ENCODE results near the gene SPEM3. TPM values are rescaled to one million over a fixed set of nuclear protein-coding genes. Genes with fewer than 3 reads are reported as not detected.

The SPEM3 gene
- total RNA-seq, 2 experiments from 2014 or later: not detected

DNA sequence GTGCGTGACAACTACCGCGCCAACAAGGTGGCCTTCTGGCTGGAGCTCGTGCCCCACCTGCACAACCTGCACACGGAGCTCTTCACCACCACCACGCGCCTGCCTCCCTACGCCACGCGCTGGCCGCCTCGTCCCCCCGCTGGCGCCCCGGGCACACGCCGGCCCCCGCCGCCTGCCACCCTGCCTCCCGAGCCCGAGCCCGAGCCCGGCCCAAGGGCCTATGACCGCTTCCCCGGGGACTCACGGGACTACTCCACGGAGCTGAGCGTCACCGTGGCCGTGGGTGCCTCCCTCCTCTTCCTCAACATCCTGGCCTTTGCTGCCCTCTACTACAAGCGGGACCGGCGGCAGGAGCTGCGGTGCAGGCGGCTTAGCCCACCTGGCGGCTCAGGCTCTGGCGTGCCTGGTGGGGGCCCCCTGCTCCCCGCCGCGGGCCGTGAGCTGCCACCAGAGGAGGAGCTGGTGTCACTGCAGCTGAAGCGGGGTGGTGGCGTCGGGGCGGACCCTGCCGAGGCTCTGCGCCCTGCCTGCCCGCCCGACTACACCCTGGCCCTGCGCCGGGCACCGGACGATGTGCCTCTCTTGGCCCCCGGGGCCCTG is 11.5 kb upstream of the SPEM3 start:
- Mint-ChIP-seq H3K27me3 (no peaks in the 10 kb centered on the region), H3K36me3 (ENCODE audit: low read depth) (no peaks in the 10 kb centered on the region), H3K4me1 (no peaks in the 10 kb centered on the region), H3K27ac (no peak overlapping the region), H3K4me3 (no peak overlapping the region), H3K9me3 (no peaks in the 10 kb centered on the region)
- no peak for DNase-seq
- POLR2A ChIA-PET: interaction anchor here (0.6 kb wide), 1 partner anchor 54 kb away, joined by 5 read pairs; no protein-coding TSS in a partner anchor
- CTCF ChIA-PET: interaction anchor here (1.5 kb wide), 1 partner anchor 143 kb away, joined by 4 read pairs; no protein-coding TSS in a partner anchor

DNA sequence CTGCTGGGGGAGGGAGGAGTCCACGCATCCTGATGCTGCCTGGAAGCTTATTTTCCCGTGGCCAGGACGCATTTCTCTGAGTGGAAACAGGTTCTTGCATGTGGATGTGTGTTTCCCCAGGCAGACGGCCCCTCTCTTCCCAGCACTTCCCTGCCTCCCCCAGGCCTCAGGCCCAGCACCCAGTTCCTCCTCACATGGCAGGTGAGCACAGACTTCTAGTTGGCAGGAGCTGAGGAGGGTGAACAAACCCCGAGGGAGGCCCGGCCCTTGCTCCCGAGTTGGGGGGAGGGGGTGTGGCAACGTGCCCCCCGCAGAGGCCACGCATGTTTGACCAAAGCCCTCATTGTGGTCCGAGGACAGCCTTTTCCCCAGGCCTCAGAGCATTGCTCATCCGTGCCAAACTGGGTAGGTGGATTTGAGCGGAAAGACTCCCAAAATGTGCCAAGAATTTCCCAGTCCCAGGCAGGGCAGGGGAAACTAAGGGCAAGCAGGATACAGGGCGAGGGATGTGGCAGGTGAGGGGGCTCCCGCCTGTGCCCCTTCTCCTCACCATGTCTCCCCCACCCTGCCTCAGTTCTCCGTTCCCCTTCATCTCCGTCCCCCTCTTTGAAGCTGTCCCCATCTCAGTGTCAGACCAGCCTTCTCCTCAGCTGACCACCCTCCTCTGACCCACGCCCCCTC is 10.0 kb upstream of the SPEM3 start:
- ChIA-PET POLR2A (no interaction called here), CTCF (interaction anchor here (1.7 kb wide), 1 partner anchor 12 kb away, joined by 3 read pairs; no protein-coding TSS in a partner anchor)
- no peak overlapping the region for H3K27ac Mint-ChIP-seq
- no peaks in the 10 kb centered on the region for H3K9me3 Mint-ChIP-seq
- no peaks in the 10 kb centered on the region for H3K4me1 Mint-ChIP-seq
- no peak overlapping the region for H3K4me3 Mint-ChIP-seq
- DNase-seq: no peak
- no peaks in the 10 kb centered on the region for H3K27me3 Mint-ChIP-seq
- H3K36me3 Mint-ChIP-seq (ENCODE audit: low read depth): no peaks in the 10 kb centered on the region

DNA sequence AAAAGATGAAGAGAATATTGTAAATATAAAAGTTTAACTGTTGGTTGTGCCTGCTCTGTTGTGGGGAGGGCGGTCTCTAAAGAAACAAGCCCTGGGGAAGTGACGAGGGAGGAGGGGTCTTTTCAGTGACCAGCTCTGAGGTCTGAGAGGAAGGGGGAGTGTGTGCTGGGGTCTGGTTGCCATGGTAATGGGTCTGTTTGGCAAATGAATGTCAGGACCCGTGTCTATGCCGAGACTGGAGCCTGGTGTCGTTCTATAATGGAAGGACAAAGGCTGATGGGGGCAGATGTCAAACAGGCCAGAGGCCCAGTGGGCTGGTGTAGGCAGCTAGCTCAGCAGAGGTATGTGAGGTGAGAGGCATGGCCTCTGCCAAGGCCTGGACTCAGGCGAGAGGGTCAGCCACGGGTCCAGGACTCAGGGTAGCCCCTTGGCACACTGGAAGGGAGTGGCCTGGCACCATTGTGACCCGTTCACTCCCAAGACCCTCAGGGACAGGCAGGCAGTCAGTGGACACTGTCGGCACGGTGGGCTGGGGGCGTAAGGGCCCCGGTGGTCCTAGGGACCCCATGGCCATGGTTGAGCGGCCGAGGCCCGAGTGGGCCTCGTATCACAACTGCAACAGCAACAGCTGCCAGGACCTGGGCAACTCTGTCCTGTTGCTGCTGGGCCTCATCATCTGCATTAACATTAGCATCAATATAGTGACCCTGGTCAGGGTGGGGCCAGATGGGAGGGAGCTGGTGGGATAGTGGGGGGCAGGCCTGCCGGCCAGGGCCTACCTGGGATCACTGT is 8.6 kb upstream of the SPEM3 start, which contains the start of gene SPEM1:
TSS of gene SPEM1 (plus strand) at position 506 of the 792 bp plus-strand sequence. CDS start at position 567, 61 bp downstream.
- H3K4me3 Mint-ChIP-seq: no peak within 1 kb of the TSS
- no peaks in the 10 kb centered on the region for H3K27me3 Mint-ChIP-seq
- DNase-seq: no peak
- POLR2A ChIA-PET: no interaction called here
- CTCF ChIA-PET: interaction anchor here (0.9 to 2.5 kb wide), 3 partner anchors 11 to 66 kb away, joined by 3 to 12 read pairs (median 3); partner anchors contain the start of gene TMEM102
- peak within 1 kb of the TSS; percentile 73 for H3K27ac Mint-ChIP-seq
- no peaks in the 10 kb centered on the region for H3K4me1 Mint-ChIP-seq
- no peaks in the 10 kb centered on the region for H3K9me3 Mint-ChIP-seq
- H3K36me3 Mint-ChIP-seq (ENCODE audit: low read depth): no peaks in the 10 kb centered on the region

DNA sequence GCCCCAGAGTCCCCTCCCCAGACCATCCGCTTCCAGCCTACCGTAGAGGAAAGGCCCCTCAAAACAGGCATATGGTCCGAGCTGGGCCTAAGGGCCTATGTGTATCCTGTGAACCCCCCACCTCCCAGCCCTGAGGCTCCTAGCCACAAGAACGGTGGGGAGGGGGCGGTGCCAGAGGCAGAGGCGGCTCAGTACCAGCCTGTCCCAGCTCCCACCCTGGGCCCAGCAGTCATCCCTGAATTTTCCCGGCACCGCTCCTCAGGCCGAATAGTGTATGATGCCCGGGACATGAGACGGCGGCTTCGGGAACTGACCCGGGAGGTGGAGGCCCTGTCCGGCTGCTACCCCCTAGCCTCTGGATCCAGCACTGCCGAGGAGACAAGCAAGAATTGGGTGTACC is 7.5 kb upstream of the SPEM3 start:
- Mint-ChIP-seq H3K9me3 (no peaks in the 10 kb centered on the region), H3K4me3 (no peak overlapping the region), H3K4me1 (no peaks in the 10 kb centered on the region), H3K36me3 (ENCODE audit: low read depth) (no peaks in the 10 kb centered on the region), H3K27ac (no peak overlapping the region), H3K27me3 (no peaks in the 10 kb centered on the region)
- no peak for DNase-seq
- ChIA-PET CTCF (interaction anchor here (2.5 kb wide), 1 partner anchor 15 kb away, joined by 12 read pairs; the partner anchor contains the start of gene TMEM102), POLR2A (no interaction called here)

- Mint-ChIP-seq H3K27me3 (no peaks in the 10 kb centered on the region), H3K36me3 (ENCODE audit: low read depth) (no peaks in the 10 kb centered on the region), H3K27ac (peak overlapping the region; percentile 31), H3K4me3 (no peak overlapping the region), H3K4me1 (no peaks in the 10 kb centered on the region), H3K9me3 (no peaks in the 10 kb centered on the region)
- no peak for DNase-seq
- CTCF ChIA-PET: no interaction called here
- POLR2A ChIA-PET: no interaction called here
Measured at GRCh38 chr17:7423679-7424078, 5.0 kb upstream of the SPEM3 start.

- no peak within 1 kb of the TSS for H3K4me3 Mint-ChIP-seq
- H3K9me3 Mint-ChIP-seq: no peaks in the 10 kb centered on the region
- H3K27me3 Mint-ChIP-seq: no peaks in the 10 kb centered on the region
- ChIA-PET POLR2A (no interaction called here), CTCF (interaction anchor here (1.2 to 1.4 kb wide), 2 partner anchors 12 to 70 kb away, joined by 3 to 4 read pairs; no protein-coding TSS in a partner anchor)
- no peak for DNase-seq
- no peaks in the 10 kb centered on the region for H3K4me1 Mint-ChIP-seq
- peak within 1 kb of the TSS; percentile 57 for H3K27ac Mint-ChIP-seq
- no peaks in the 10 kb centered on the region for H3K36me3 Mint-ChIP-seq (ENCODE audit: low read depth)
Measured at GRCh38 chr17:7425316-7425715, 3.3 kb upstream of the SPEM3 start, which contains the start of gene SPEM2. Gene SPEM2 (plus strand): TSS chr17:7425616. CDS start chr17:7425689, 73 bp downstream.

- CTCF ChIA-PET: interaction anchor here (1.2 to 1.4 kb wide), 2 partner anchors 12 to 70 kb away, joined by 3 to 4 read pairs; no protein-coding TSS in a partner anchor
- Mint-ChIP-seq H3K27ac (peak overlapping the region; percentile 57), H3K27me3 (no peaks in the 10 kb centered on the region), H3K4me3 (no peak overlapping the region), H3K9me3 (no peaks in the 10 kb centered on the region), H3K4me1 (no peaks in the 10 kb centered on the region), H3K36me3 (ENCODE audit: low read depth) (no peaks in the 10 kb centered on the region)
- no peak for DNase-seq
- POLR2A ChIA-PET: no interaction called here
Measured at GRCh38 chr17:7425756-7426155, 2.9 kb upstream of the SPEM3 start.

- POLR2A ChIA-PET: no interaction called here
Measured at GRCh38 chr17:7426203-7426863, 2.3 kb upstream of the SPEM3 start.

GRCh38 chr17:7426896-7427489 is 1.7 kb upstream of the SPEM3 start:
- H3K9me3 Mint-ChIP-seq: no peaks in the 10 kb centered on the region
- ChIA-PET POLR2A (no interaction called here), CTCF (interaction anchor here (1.0 to 2.1 kb wide), 2 partner anchors 10 to 71 kb away, joined by 3 to 8 read pairs; no protein-coding TSS in a partner anchor)
- no peaks in the 10 kb centered on the region for H3K36me3 Mint-ChIP-seq (ENCODE audit: low read depth)
- no peaks in the 10 kb centered on the region for H3K27me3 Mint-ChIP-seq
- H3K4me1 Mint-ChIP-seq: no peaks in the 10 kb centered on the region
- no peak for DNase-seq
- H3K4me3 Mint-ChIP-seq: no peak overlapping the region
- H3K27ac Mint-ChIP-seq: no peak overlapping the region

More at GRCh38 chr17:7426203-7426863, 2.3 kb upstream of the SPEM3 start:
- H3K27ac Mint-ChIP-seq: peak overlapping the region; percentile 57
- CTCF ChIA-PET: interaction anchor here (1.0 to 2.1 kb wide), 2 partner anchors 10 to 70 kb away, joined by 3 to 8 read pairs; no protein-coding TSS in a partner anchor
- no peak for DNase-seq
- no peaks in the 10 kb centered on the region for H3K4me1 Mint-ChIP-seq
- no peak overlapping the region for H3K4me3 Mint-ChIP-seq
- no peaks in the 10 kb centered on the region for H3K9me3 Mint-ChIP-seq
- H3K36me3 Mint-ChIP-seq (ENCODE audit: low read depth): no peaks in the 10 kb centered on the region
- H3K27me3 Mint-ChIP-seq: no peaks in the 10 kb centered on the region

DNA sequence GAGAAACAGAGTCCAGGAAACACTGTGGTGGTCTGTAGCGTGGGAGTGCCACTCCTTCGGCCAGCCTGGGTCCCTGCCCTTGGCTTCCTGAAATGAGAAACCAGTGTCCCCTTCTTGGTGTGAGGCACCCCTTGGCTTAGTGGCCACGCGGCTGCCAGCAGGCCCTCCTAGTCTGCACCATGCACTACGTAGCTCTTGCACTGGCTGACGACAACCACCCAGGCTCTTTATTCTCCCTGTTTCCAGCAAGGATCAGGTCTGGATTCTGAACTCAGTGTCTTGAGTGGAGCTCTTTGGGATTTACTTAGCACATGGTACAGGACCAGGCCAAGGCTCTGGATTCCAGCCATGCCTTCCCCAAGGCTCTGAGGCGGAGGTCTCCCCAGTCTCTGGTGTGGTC is 1.1 kb upstream of the SPEM3 start:
- Mint-ChIP-seq H3K27ac (no peak overlapping the region), H3K27me3 (no peaks in the 10 kb centered on the region), H3K9me3 (no peaks in the 10 kb centered on the region), H3K4me3 (no peak overlapping the region), H3K4me1 (no peaks in the 10 kb centered on the region), H3K36me3 (ENCODE audit: low read depth) (no peaks in the 10 kb centered on the region)
- ChIA-PET POLR2A (no interaction called here), CTCF (interaction anchor here (2.1 kb wide), 1 partner anchor 9 kb away, joined by 8 read pairs; no protein-coding TSS in a partner anchor)
- DNase-seq: no peak

GRCh38 chr17:7429722-7430121 is 1.1 kb downstream of the SPEM3 start:
- no peak overlapping the region for H3K27ac Mint-ChIP-seq
- H3K4me3 Mint-ChIP-seq: no peak overlapping the region
- H3K36me3 Mint-ChIP-seq (ENCODE audit: low read depth): no peaks in the 10 kb centered on the region
- H3K27me3 Mint-ChIP-seq: no peaks in the 10 kb centered on the region
- ChIA-PET POLR2A (no interaction called here), CTCF (no interaction called here)
- H3K4me1 Mint-ChIP-seq: no peaks in the 10 kb centered on the region
- DNase-seq: no peak
- H3K9me3 Mint-ChIP-seq: no peaks in the 10 kb centered on the region

DNA sequence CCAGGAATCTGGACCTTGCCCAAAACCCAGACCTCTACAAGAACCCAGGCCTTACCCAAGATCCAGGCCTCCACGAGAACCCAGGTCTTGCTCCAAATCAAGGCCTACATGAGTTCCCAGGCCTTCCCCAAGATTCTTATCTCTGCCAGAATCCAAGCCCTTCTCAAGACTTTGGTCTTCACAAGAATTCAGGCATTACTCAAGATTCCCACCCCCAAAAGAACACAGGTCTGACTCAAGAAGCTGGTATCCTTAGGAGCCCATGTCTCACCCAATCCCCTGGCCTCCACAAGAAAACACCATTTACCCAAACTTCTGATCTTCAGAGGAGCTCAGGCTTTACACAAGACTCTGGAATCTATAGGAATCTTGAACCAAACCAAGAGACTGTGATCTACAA is 2.6 kb downstream of the SPEM3 start:
- DNase-seq: no peak
- no peak overlapping the region for H3K27ac Mint-ChIP-seq
- no peaks in the 10 kb centered on the region for H3K9me3 Mint-ChIP-seq
- no peak overlapping the region for H3K4me3 Mint-ChIP-seq
- H3K27me3 Mint-ChIP-seq: no peaks in the 10 kb centered on the region
- peaks cover 3% of the 10 kb centered on the region for H3K36me3 Mint-ChIP-seq (ENCODE audit: low read depth)
- ChIA-PET CTCF (interaction anchor here (1.1 to 2.2 kb wide), 3 partner anchors 12 to 24 kb away, joined by 3 to 6 read pairs (median 3); no protein-coding TSS in a partner anchor), POLR2A (no interaction called here)
- H3K4me1 Mint-ChIP-seq: peaks cover 10% of the 10 kb centered on the region

All from activated CD4-positive, alpha-beta T cell treated with anti-CD3 and anti-CD28 coated beads, Interleukin-2, amount 10 ng/mL, durations not matched to agents 7 days and 5 days (primary cell).